Kidney (tissue), 14 donors: ENCODE results near the gene SPTAN1. TPM values are rescaled to one million over a fixed set of nuclear protein-coding genes. Genes with fewer than 3 reads are reported as not detected.
A peak's percentile ranks its signal among the peaks of the same experiment; 100 is the strongest.
"Not testable (repeated sequence)": the region's sequence is repeated elsewhere in the genome, so short reads cannot be mapped to it uniquely, and the experiment has no call there.

ENCODE experiments used
- DNase-seq, 5 donors: peaks; one replicate each; pipeline ENCODE4 v3.0.0-alpha.2; 2013 to 2020
- FAIRE-seq: peaks from 2 replicates; lab custom pipeline; 2012; peaks lifted over from hg19 to GRCh38; lab: Jason Lieb, UNC
- H3K27ac ChIP-seq, 2 donors: one replicate each; pipeline ENCODE4 v1.7.0; 2013; ENCODE audit warnings: low read depth in 2 of 2, low read length in 2 of 2, inconsistent platforms in 1 of 2
- H3K27me3 ChIP-seq: one replicate; pipeline ENCODE4 v1.7.1; 2013; ENCODE audit warnings: low read length, inconsistent platforms; ENCODE audit not compliant: control insufficient read depth, insufficient read depth
- H3K36me3 ChIP-seq, 3 donors: one replicate each; pipeline versions ENCODE4 v1.7.0 to v1.7.1; 2013; ENCODE audit warnings: low read length in 3 of 3, control low read depth in 1 of 3, inconsistent platforms in 1 of 3; ENCODE audit not compliant: insufficient read depth in 3 of 3, control insufficient read depth in 2 of 3
- H3K4me1 ChIP-seq, 3 donors: one replicate each; pipeline versions ENCODE4 v1.7.0 to v1.7.1; 2013; ENCODE audit warnings: low read length in 3 of 3, inconsistent platforms in 1 of 3, low read depth in 1 of 3; ENCODE audit not compliant: control insufficient read depth in 2 of 3, insufficient read depth in 2 of 3
- H3K4me3 ChIP-seq, 3 donors: one replicate each; pipeline versions ENCODE4 v1.7.0 to v1.8.1; 2013; ENCODE audit warnings: low read length in 3 of 3, control low read depth in 1 of 3, inconsistent platforms in 1 of 3
- H3K9ac ChIP-seq, 3 donors: one replicate each; pipeline versions ENCODE4 v1.7.0 to v1.7.1; 2013; ENCODE audit warnings: low read length in 3 of 3, control low read depth in 1 of 3, inconsistent platforms in 1 of 3
- H3K9me3 ChIP-seq, 3 donors: one replicate each; pipeline versions ENCODE4 v1.7.0 to v1.7.1; 2013; ENCODE audit warnings: low read length in 3 of 3, control low read depth in 1 of 3, inconsistent platforms in 1 of 3; ENCODE audit not compliant: control insufficient read depth in 2 of 3, insufficient read depth in 1 of 3
- CTCF ChIP-seq: IDR thresholded peaks from 3 replicates; pipeline ENCODE4 v1.5.1; 2012; ENCODE audit warnings: mild to moderate bottlenecking, moderate library complexity, borderline replicate concordance; ENCODE audit not compliant: insufficient read depth; ENCODE audit errors: extremely low read depth
- intact Hi-C: fragments of 100-400 bp; cut with DNase I; formaldehyde crosslinking; loops from one replicate; pipeline ENCODE4 v1.11.1; 2022
- polyA plus RNA-seq: library from polyadenylated mRNA; stranded (reverse); fragments of 350-450 nt; fragmentation: Illumina TruSeq; extraction: RNeasy Lipid Tissue Mini Kit (QIAGEN cat#74804); gene quantifications from one replicate; pipeline ENCODE4 v1.2.3, GENCODE V29; 2014; ENCODE audit warnings: low read depth, low replicate concordance; ENCODE audit not compliant: insufficient read depth
- total RNA-seq: library from RNA; stranded (reverse); fragmentation: NEBNext Ultra II Directional; extraction: Animal tissue kit (Norgen Biotek cat#: 25700); gene quantifications from one replicate; pipeline ENCODE4 v1.2.1, GENCODE V29; 2021
- donor health status: control.
- donor health status: control.
- donor health status: control.
- donor health status: control.
- donor health status: control.
- donor health status: DM: yes; HTN: yes; CAD: no.
- donor health status: Normal renal cell carcinoma (clear cell type).

SPTAN1 gene
- total and polyA plus RNA-seq, 2 donors from 2014 or later, result 210 to 354 TPM

DNA sequence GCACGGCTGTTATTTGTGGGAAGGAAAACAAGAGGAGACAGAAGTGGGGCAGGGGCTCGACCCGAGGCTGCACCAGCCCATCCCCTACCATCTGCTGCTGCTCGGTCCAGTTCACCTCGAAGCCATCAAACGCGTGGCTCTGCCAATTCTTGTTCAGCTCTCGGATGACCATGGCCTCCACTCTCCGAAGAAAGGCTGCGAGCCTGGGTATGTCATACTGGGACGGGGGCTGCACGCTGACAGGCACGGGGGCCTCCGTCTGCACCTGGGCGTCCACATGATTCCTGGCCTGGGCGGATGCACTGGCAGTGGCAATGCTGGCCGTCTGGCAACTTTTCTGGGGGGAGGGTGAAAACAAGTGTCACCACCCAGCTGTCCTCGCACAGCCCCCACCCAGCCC, 88.2 kb downstream of the SPTAN1 start:
- Histone ChIP-seq H3K9ac (no peak overlapping the region), H3K4me1 (peaks cover 0 to 10% (median 0%) of the 10 kb centered on the region in 3 donors), H3K36me3 (peaks cover 0 to 3% (median 3%) of the 10 kb centered on the region in 3 donors), H3K9me3 (no peaks in the 10 kb centered on the region), H3K27ac (no peak overlapping the region), H3K4me3 (no peak overlapping the region), H3K27me3 (no peaks in the 10 kb centered on the region)
- intact Hi-C loops, result no loop called here
- TF ChIP-seq CTCF, result no peak
- no peak for FAIRE-seq
- no peak for DNase-seq

DNA sequence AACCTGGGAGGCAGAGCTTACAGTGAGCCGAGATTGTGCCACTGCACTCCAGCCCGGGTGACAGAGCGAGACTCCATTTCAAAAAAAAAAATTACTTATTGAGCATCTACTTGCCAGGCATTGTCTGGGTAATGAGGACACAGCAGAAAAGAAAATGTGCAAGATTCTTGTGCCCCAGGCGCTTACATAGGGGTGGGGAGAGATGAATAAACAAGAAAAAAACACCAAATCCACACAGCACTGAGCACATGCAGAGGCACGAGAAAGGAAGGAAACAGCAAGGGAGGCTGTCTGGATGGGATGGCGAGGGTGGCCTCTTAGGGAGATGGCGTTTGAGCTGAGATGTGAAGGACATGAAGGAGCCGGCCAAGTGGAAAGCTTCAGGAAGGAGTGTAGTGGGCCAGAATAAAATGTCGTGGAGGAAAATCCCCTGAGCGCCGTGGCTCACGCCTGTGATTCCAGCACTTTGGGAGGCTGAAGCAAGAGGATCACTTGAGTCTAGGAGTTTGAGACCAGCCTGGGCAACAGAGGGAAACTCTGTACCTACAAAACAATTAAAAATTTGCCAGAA, 90.4 kb downstream of the SPTAN1 start:
- intact Hi-C loops, result no loop called here
- Histone ChIP-seq H3K4me1 (no peaks in the 10 kb centered on the region), H3K9ac (no peak overlapping the region), H3K27me3 (no peaks in the 10 kb centered on the region), H3K27ac (no peak overlapping the region), H3K36me3 (peaks cover 0 to 3% (median 3%) of the 10 kb centered on the region in 3 donors), H3K4me3 (no peak overlapping the region), H3K9me3 (no peaks in the 10 kb centered on the region)
- DNase-seq (no peak), FAIRE-seq (no peak)
- TF ChIP-seq CTCF, result no peak

GRCh38 chr9:128643519-128644300, 91.3 kb downstream of the SPTAN1 start:
- Histone ChIP-seq H3K9me3 (no peaks in the 10 kb centered on the region), H3K4me1 (no peaks in the 10 kb centered on the region), H3K27me3 (no peaks in the 10 kb centered on the region), H3K36me3 (peaks cover 0 to 3% (median under 1%) of the 10 kb centered on the region in 3 donors), H3K9ac (no peak overlapping the region), H3K4me3 (no peak overlapping the region), H3K27ac (no peak overlapping the region)
- DNase-seq (no peak), FAIRE-seq (no peak)
- no peak for TF ChIP-seq CTCF
- intact Hi-C loops, result no loop called here

DNA sequence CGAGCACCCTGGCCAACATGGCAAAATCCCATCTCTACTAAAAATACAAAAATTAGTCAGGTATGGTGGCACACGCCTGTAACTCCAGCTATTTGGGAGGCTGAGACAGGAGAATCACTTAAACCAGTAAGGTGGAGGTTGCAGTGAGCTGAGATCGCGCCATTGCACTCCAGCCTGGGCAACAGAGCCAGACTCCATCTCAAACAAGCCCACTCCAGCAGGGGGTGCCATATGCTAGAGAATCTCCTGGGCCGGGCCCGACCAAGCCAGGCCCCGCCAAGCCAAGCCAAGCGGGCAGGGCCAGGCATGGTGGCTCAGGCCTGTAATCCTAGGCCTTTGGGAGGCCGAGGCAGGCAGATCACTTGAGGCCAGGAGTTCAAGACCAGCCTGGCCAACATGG, 95.8 kb downstream of the SPTAN1 start:
- H3K27me3 ChIP-seq, H3K9ac ChIP-seq, FAIRE-seq, H3K9me3 ChIP-seq, H3K4me1 ChIP-seq, H3K4me3 ChIP-seq, H3K36me3 ChIP-seq, H3K27ac ChIP-seq, intact Hi-C loops: not testable (repeated sequence)
- DNase-seq, result peak in 1 of 5 donors; percentile 72
